ENCODE data around the gene SDS. TPM values are rescaled to one million over a fixed set of nuclear protein-coding genes. Genes with fewer than 3 reads are reported as not detected.

SDS gene
- total and polyA plus RNA-seq, 2 donors (not counting 1 experiment from before 2014, with no cell fraction given): 0.09 TPM; not detected in 1

- Histone ChIP-seq H3K27me3 (replicated peaks in 1 of 4; ENCODE audit: control extremely low read depth in 1 of 4, control insufficient read depth in 3 of 4, insufficient read depth in 4 of 4, low read length in 3 of 4) (peaks cover 0 to 12% (median 3%) of the 10 kb centered on the region in 4 experiments), H3K36me3 (replicated peaks in 1 of 2; ENCODE audit: control extremely low read depth in 1 of 2, control insufficient read depth in 1 of 2, extremely low read depth in 1 of 2, insufficient read depth in 2 of 2, low read length in 1 of 2) (no peaks in the 10 kb centered on the region), H3K4me2 (replicated peaks; ENCODE audit: low read depth, low read length, poor library complexity, severe bottlenecking) (no peak overlapping the region), H3K79me2 (ENCODE audit: control insufficient read depth, insufficient read depth, low read length) (no peaks in the 10 kb centered on the region), H3K9ac (ENCODE audit: low read length) (no peak overlapping the region), H2AFZ (ENCODE audit: insufficient read depth, low read depth, low read length, poor library complexity, severe bottlenecking) (no peak overlapping the region), H3K4me3 (ENCODE audit: control extremely low read depth in 1 of 5, extremely low read depth in 1 of 5, insufficient read depth in 1 of 5, low read depth in 2 of 5, low read length in 4 of 5) (no peak overlapping the region), H3K9me3 (ENCODE audit: control extremely low read depth in 1 of 3, control insufficient read depth in 2 of 3, insufficient read depth in 1 of 3, low read length in 2 of 3) (peaks cover 0 to 14% (median 0%) of the 10 kb centered on the region in 3 donors), H3K4me1 (ENCODE audit: control insufficient read depth in 2 of 2, insufficient read depth in 2 of 2, low read length in 2 of 2) (no peaks in the 10 kb centered on the region), H3K27ac (ENCODE audit: low read length in 2 of 2) (no peak overlapping the region), H4K20me1 (ENCODE audit: control insufficient read depth, insufficient read depth, low read length, poor library complexity, severe bottlenecking) (no peaks in the 10 kb centered on the region)
- Mint-ChIP-seq H3K27me3 (peaks cover 26% of the 10 kb centered on the region), H3K4me3 (no peak overlapping the region), H3K27ac (no peak overlapping the region), H3K4me1 (no peaks in the 10 kb centered on the region), H3K9me3 (ENCODE audit: insufficient read depth) (no peaks in the 10 kb centered on the region)
- intact Hi-C loops (cut with micrococcal nuclease): no loop called here
- POLR2A ChIA-PET: no interaction called here
- ATAC-seq (ENCODE audit: low read depth): no peak
- WGBS (ENCODE audit: insufficient coverage): no CpG with 5 or more reads among the region's 1 CpG
- TF ChIP-seq CTCF (IDR thresholded peaks at IDR 0.05) (no peak), EZH2 (IDR thresholded peaks at IDR 0.05; ENCODE audit: borderline replicate concordance, insufficient read depth, low read depth, low read length, poor library complexity, severe bottlenecking) (no peak)
- no peak for DNase-seq
- CTCF ChIA-PET: no interaction called here
Measured at GRCh38 chr12:113449839-113450238, 46.2 kb upstream of the SDS start.

- Mint-ChIP-seq H3K27me3 (peaks cover 26% of the 10 kb centered on the region), H3K9me3 (ENCODE audit: insufficient read depth) (no peaks in the 10 kb centered on the region), H3K4me1 (no peaks in the 10 kb centered on the region), H3K27ac (no peak overlapping the region), H3K4me3 (no peak overlapping the region)
- H3K9ac ChIP-seq (ENCODE audit: low read length): no peak overlapping the region
- H3K79me2 ChIP-seq (ENCODE audit: control insufficient read depth, insufficient read depth, low read length): no peaks in the 10 kb centered on the region
- no peak overlapping the region for H3K4me2 ChIP-seq (replicated peaks; ENCODE audit: low read depth, low read length, poor library complexity, severe bottlenecking)
- intact Hi-C loops (cut with micrococcal nuclease): no loop called here
- no peak for ATAC-seq (ENCODE audit: low read depth)
- H3K27ac ChIP-seq (ENCODE audit: low read length in 2 of 2): no peak overlapping the region
- H3K9me3 ChIP-seq (ENCODE audit: control extremely low read depth in 1 of 3, control insufficient read depth in 2 of 3, insufficient read depth in 1 of 3, low read length in 2 of 3): peaks cover 0 to 14% (median 0%) of the 10 kb centered on the region in 3 donors
- WGBS (ENCODE audit: insufficient coverage): 80% methylated on average over 1 of the region's 2 CpGs
- no peaks in the 10 kb centered on the region for H4K20me1 ChIP-seq (ENCODE audit: control insufficient read depth, insufficient read depth, low read length, poor library complexity, severe bottlenecking)
- peaks cover 0 to 12% (median 3%) of the 10 kb centered on the region in 4 experiments for H3K27me3 ChIP-seq (replicated peaks in 1 of 4; ENCODE audit: control extremely low read depth in 1 of 4, control insufficient read depth in 3 of 4, insufficient read depth in 4 of 4, low read length in 3 of 4)
- ChIA-PET CTCF (no interaction called here), POLR2A (no interaction called here)
- H2AFZ ChIP-seq (ENCODE audit: insufficient read depth, low read depth, low read length, poor library complexity, severe bottlenecking): no peak overlapping the region
- no peak overlapping the region for H3K4me3 ChIP-seq (ENCODE audit: control extremely low read depth in 1 of 5, extremely low read depth in 1 of 5, insufficient read depth in 1 of 5, low read depth in 2 of 5, low read length in 4 of 5)
- TF ChIP-seq EZH2 (IDR thresholded peaks at IDR 0.05; ENCODE audit: borderline replicate concordance, insufficient read depth, low read depth, low read length, poor library complexity, severe bottlenecking) (no peak), CTCF (IDR thresholded peaks at IDR 0.05) (no peak)
- DNase-seq: no peak
- H3K36me3 ChIP-seq (replicated peaks in 1 of 2; ENCODE audit: control extremely low read depth in 1 of 2, control insufficient read depth in 1 of 2, extremely low read depth in 1 of 2, insufficient read depth in 2 of 2, low read length in 1 of 2): no peaks in the 10 kb centered on the region
- no peaks in the 10 kb centered on the region for H3K4me1 ChIP-seq (ENCODE audit: control insufficient read depth in 2 of 2, insufficient read depth in 2 of 2, low read length in 2 of 2)
Measured at GRCh38 chr12:113449299-113449698, 45.6 kb upstream of the SDS start.

All from B cell (primary cell).